ENCODE data around the gene KRTAP4-8. TPM values are rescaled to one million over a fixed set of nuclear protein-coding genes. Genes with fewer than 3 reads are reported as not detected.

Gene KRTAP4-8
- polyA plus RNA-seq, 1 of the 3 experiments (the other 2 are of a cell fraction) = not detected

- POLR2A ChIA-PET = no interaction called here
- no peaks in the 10 kb centered on the region for H3K9me2 ChIP-seq
- H3K4me2 ChIP-seq = no peak overlapping the region
- H3K9ac ChIP-seq = no peak overlapping the region
- no peaks in the 10 kb centered on the region for H3K4me1 ChIP-seq (ENCODE audit: control insufficient read depth in 1 of 2, insufficient read depth in 2 of 2, low read depth in 1 of 2, low read length in 1 of 2)
- TF ChIP-seq TCF12 (IDR thresholded peaks at IDR 0.05) (no peak), MXI1 (IDR thresholded peaks at IDR 0.05; ENCODE audit: low read depth, low read length) (no peak)
- no peaks in the 10 kb centered on the region for H3F3A ChIP-seq (replicated peaks; ENCODE audit: insufficient read depth)
- DNase-seq = no peak
- H3K27ac ChIP-seq (ENCODE audit: low read depth in 2 of 2, low read length in 1 of 2) = no peak overlapping the region
- no peaks in the 10 kb centered on the region for H3K36me3 ChIP-seq (replicated peaks in 1 of 2; ENCODE audit: control insufficient read depth in 1 of 2, insufficient read depth in 2 of 2, low read length in 1 of 2)
- 0 out of 2 replicates have a peak, but pooled peaks cover 1% of the 10 kb centered on the region for H3K27me3 ChIP-seq (ENCODE audit: insufficient read depth)
- CTCF ChIA-PET = no interaction called here
- 0 out of 2 replicates have a peak, but pooled peaks cover 5% of the 10 kb centered on the region for H3K9me3 ChIP-seq
- no peaks in the 10 kb centered on the region for H3K79me2 ChIP-seq (ENCODE audit: insufficient read depth)
- 9% methylated on average over 1 of the region's 1 CpG for WGBS (ENCODE audit: low lambda C conversion rate)
- H2AFZ ChIP-seq (ENCODE audit: low read depth) = no peak overlapping the region
- H4K20me1 ChIP-seq (ENCODE audit: insufficient read depth) = no peaks in the 10 kb centered on the region
- H3K4me3 ChIP-seq (ENCODE audit: low read depth in 2 of 2, low read length in 1 of 2) = no peak overlapping the region
These were observed 46.9 kb upstream of the KRTAP4-8 start for GRCh38 chr17:41144846-41145245.

GRCh38 chr17:41141361-41141760 is 43.4 kb upstream of the KRTAP4-8 start:
- H3K4me3 ChIP-seq (ENCODE audit: low read depth in 2 of 2, low read length in 1 of 2) = no peak overlapping the region
- no peak overlapping the region for H2AFZ ChIP-seq (ENCODE audit: low read depth)
- H3K36me3 ChIP-seq (replicated peaks in 1 of 2; ENCODE audit: control insufficient read depth in 1 of 2, insufficient read depth in 2 of 2, low read length in 1 of 2) = no peaks in the 10 kb centered on the region
- no peaks in the 10 kb centered on the region for H4K20me1 ChIP-seq (ENCODE audit: insufficient read depth)
- no peak overlapping the region for H3K27ac ChIP-seq (ENCODE audit: low read depth in 2 of 2, low read length in 1 of 2)
- TF ChIP-seq MEF2A (IDR thresholded peaks at IDR 0.05; ENCODE audit: borderline replicate concordance, low read depth) = no peak
- H3K79me2 ChIP-seq (ENCODE audit: insufficient read depth) = no peaks in the 10 kb centered on the region
- ChIA-PET CTCF (no interaction called here), POLR2A (no interaction called here)
- H3K4me1 ChIP-seq (ENCODE audit: control insufficient read depth in 1 of 2, insufficient read depth in 2 of 2, low read depth in 1 of 2, low read length in 1 of 2) = no peaks in the 10 kb centered on the region
- H3K27me3 ChIP-seq (ENCODE audit: insufficient read depth) = no peaks in the 10 kb centered on the region
- no peaks in the 10 kb centered on the region for H3K9me2 ChIP-seq
- no peak overlapping the region for H3K9ac ChIP-seq
- no peaks in the 10 kb centered on the region for H3F3A ChIP-seq (replicated peaks; ENCODE audit: insufficient read depth)
- H3K9me3 ChIP-seq = 0 out of 2 replicates have a peak, but pooled peaks cover 5% of the 10 kb centered on the region
- no peak for DNase-seq
- H3K4me2 ChIP-seq = no peak overlapping the region

- POLR2A ChIA-PET = no interaction called here
- no peak within 1 kb of the TSS for H3K9ac ChIP-seq
- no peak within 1 kb of the TSS for H3K4me3 ChIP-seq (ENCODE audit: low read depth in 2 of 2, low read length in 1 of 2)
- H3K9me2 ChIP-seq = no peaks in the 10 kb centered on the region
- H3K4me2 ChIP-seq = no peak within 1 kb of the TSS
- WGBS (ENCODE audit: low lambda C conversion rate) = 15% methylated on average over 4 of the region's 6 CpGs
- 0 out of 2 replicates have a peak, but pooled peaks cover 5% of the 10 kb centered on the region for H3K9me3 ChIP-seq
- no peak within 1 kb of the TSS for H2AFZ ChIP-seq (ENCODE audit: low read depth)
- no peaks in the 10 kb centered on the region for H3K4me1 ChIP-seq (ENCODE audit: control insufficient read depth in 1 of 2, insufficient read depth in 2 of 2, low read depth in 1 of 2, low read length in 1 of 2)
- no peaks in the 10 kb centered on the region for H3K79me2 ChIP-seq (ENCODE audit: insufficient read depth)
- DNase-seq = no peak
- H3K27ac ChIP-seq (ENCODE audit: low read depth in 2 of 2, low read length in 1 of 2) = no peak within 1 kb of the TSS
- H3K27me3 ChIP-seq (ENCODE audit: insufficient read depth) = no peaks in the 10 kb centered on the region
- CTCF ChIA-PET = no interaction called here
- H4K20me1 ChIP-seq (ENCODE audit: insufficient read depth) = no peaks in the 10 kb centered on the region
- no peaks in the 10 kb centered on the region for H3F3A ChIP-seq (replicated peaks; ENCODE audit: insufficient read depth)
- no peaks in the 10 kb centered on the region for H3K36me3 ChIP-seq (replicated peaks in 1 of 2; ENCODE audit: control insufficient read depth in 1 of 2, insufficient read depth in 2 of 2, low read length in 1 of 2)
- TF ChIP-seq, protein P1, sequence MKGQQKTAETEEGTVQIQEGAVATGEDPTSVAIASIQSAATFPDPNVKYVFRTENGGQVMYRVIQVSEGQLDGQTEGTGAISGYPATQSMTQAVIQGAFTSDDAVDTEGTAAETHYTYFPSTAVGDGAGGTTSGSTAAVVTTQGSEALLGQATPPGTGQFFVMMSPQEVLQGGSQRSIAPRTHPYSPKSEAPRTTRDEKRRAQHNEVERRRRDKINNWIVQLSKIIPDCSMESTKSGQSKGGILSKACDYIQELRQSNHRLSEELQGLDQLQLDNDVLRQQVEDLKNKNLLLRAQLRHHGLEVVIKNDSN (IDR thresholded peaks at IDR 0.05; ENCODE audit: borderline replicate concordance, low read depth) = no peak; the same call in 1 of the 2 replicates
- no peak for TF ChIP-seq RXRA (IDR thresholded peaks at IDR 0.05; ENCODE audit: borderline replicate concordance, low read depth)
- no peak for TF ChIP-seq GABPA (IDR thresholded peaks at IDR 0.05; ENCODE audit: low read depth)
- no peak for TF ChIP-seq FOXM1 (IDR thresholded peaks at IDR 0.05; ENCODE audit: low read depth)
- no peak for TF ChIP-seq RFX5 (IDR thresholded peaks at IDR 0.05; ENCODE audit: low read length)
- TF ChIP-seq TAF1 (IDR thresholded peaks at IDR 0.05; ENCODE audit: borderline replicate concordance, low read depth, low read length) = no peak
- TF ChIP-seq NRF1 (IDR thresholded peaks at IDR 0.05; ENCODE audit: low read depth, low read length) = no peak
- no peak for TF ChIP-seq REST (IDR thresholded peaks at IDR 0.05; ENCODE audit: low read depth, low read length)
- TF ChIP-seq PBX3 (IDR thresholded peaks at IDR 0.05) = no peak
- TF ChIP-seq JUND (IDR thresholded peaks at IDR 0.05) = no peak
- no peak for TF ChIP-seq TCF12 (IDR thresholded peaks at IDR 0.05)
- TF ChIP-seq SIN3A (IDR thresholded peaks at IDR 0.05; ENCODE audit: borderline replicate concordance, low read depth, low read length) = no peak
- no peak for TF ChIP-seq NFIC (IDR thresholded peaks at IDR 0.05; ENCODE audit: borderline replicate concordance)
- TF ChIP-seq MAX (IDR thresholded peaks at IDR 0.05; ENCODE audit: low read depth) = no peak
- no peak for TF ChIP-seq TEAD4 (IDR thresholded peaks at IDR 0.05; ENCODE audit: borderline replicate concordance, insufficient read depth)
- no peak for TF ChIP-seq YY1 (IDR thresholded peaks at IDR 0.05; ENCODE audit: low read depth)
These were observed 42.6 kb upstream of the KRTAP4-8 start, which contains the start of gene KRTAP4-6 for GRCh38 chr17:41140360-41141131. TSS of gene KRTAP4-6 (minus strand) at chr17:41140544. CDS start at chr17:41140487, 57 bp downstream.

All from SK-N-SH (cell line).